ENCODE measurements around the gene MASP2. TPM values are rescaled to one million over a fixed set of nuclear protein-coding genes. Genes with fewer than 3 reads are reported as not detected.

MASP2 gene
- polyA plus RNA-seq, 1 of the 3 experiments (the other 2 are of a cell fraction): not detected

- TF ChIP-seq CTCF (IDR thresholded peaks at IDR 0.05): no peak
- no peak for TF ChIP-seq SMC3 (IDR thresholded peaks at IDR 0.05; ENCODE audit: low read depth, low read length)
- TF ChIP-seq FOSL2 (IDR thresholded peaks at IDR 0.05; ENCODE audit: borderline replicate concordance, low read depth): no peak
- no peak for TF ChIP-seq FOXM1 (IDR thresholded peaks at IDR 0.05; ENCODE audit: low read depth)
- no peak for TF ChIP-seq PBX3 (IDR thresholded peaks at IDR 0.05)
- TF ChIP-seq TEAD4 (IDR thresholded peaks at IDR 0.05; ENCODE audit: borderline replicate concordance, insufficient read depth): no peak
- TF ChIP-seq MEF2A (IDR thresholded peaks at IDR 0.05; ENCODE audit: borderline replicate concordance, low read depth): no peak
- TF ChIP-seq EZH2phosphoT487 (IDR thresholded peaks at IDR 0.05; ENCODE audit: borderline replicate concordance, low read depth): no peak
- no peak for TF ChIP-seq SIN3A (IDR thresholded peaks at IDR 0.05; ENCODE audit: borderline replicate concordance, low read depth, low read length)
- TF ChIP-seq USF2 (IDR thresholded peaks at IDR 0.05; ENCODE audit: borderline replicate concordance, low read depth, low read length): no peak
Observed at GRCh38 chr1:10989095-10989494, 57.9 kb downstream of the MASP2 start (continued).

GRCh38 chr1:10987840-10988417 lies 59.1 kb downstream of the MASP2 start:
- POLR2A ChIA-PET: no interaction called here
- 46% methylated on average over 4 of the region's 4 CpGs for WGBS (ENCODE audit: low lambda C conversion rate)
- TF ChIP-seq RCOR1 (IDR thresholded peaks at IDR 0.05; ENCODE audit: low read length): no peak
- TF ChIP-seq TAF1 (IDR thresholded peaks at IDR 0.05; ENCODE audit: borderline replicate concordance, low read depth, low read length): no peak
- TF ChIP-seq GABPA (IDR thresholded peaks at IDR 0.05; ENCODE audit: low read depth): no peak
- no peak for TF ChIP-seq NRF1 (IDR thresholded peaks at IDR 0.05; ENCODE audit: low read depth, low read length)
- no peak for TF ChIP-seq ZBTB33 (IDR thresholded peaks at IDR 0.05; ENCODE audit: borderline replicate concordance, low read depth)
- TF ChIP-seq YY1 (IDR thresholded peaks at IDR 0.05; ENCODE audit: low read depth): no peak
- no peak for TF ChIP-seq POLR2AphosphoS5 (IDR thresholded peaks at IDR 0.05; ENCODE audit: low read depth, low read length)
- no peak for TF ChIP-seq RAD21 (IDR thresholded peaks at IDR 0.05; ENCODE audit: low read length)
- no peak for TF ChIP-seq CHD2 (IDR thresholded peaks at IDR 0.05; ENCODE audit: low read length, partially characterized antibody)
- TF ChIP-seq EZH2phosphoT487 (IDR thresholded peaks at IDR 0.05; ENCODE audit: borderline replicate concordance, low read depth): no peak
- TF ChIP-seq TCF12 (IDR thresholded peaks at IDR 0.05): no peak
- TF ChIP-seq REST (IDR thresholded peaks at IDR 0.05; ENCODE audit: low read depth, low read length): no peak
- no peak for TF ChIP-seq MAX (IDR thresholded peaks at IDR 0.05; ENCODE audit: low read depth)
- TF ChIP-seq NFIC (IDR thresholded peaks at IDR 0.05; ENCODE audit: borderline replicate concordance): no peak

More at GRCh38 chr1:10987840-10988417, 59.1 kb downstream of the MASP2 start:
- Histone ChIP-seq H3F3A (replicated peaks; ENCODE audit: insufficient read depth) (no peaks in the 10 kb centered on the region), H3K27me3 (ENCODE audit: insufficient read depth) (no peaks in the 10 kb centered on the region), H3K4me1 (ENCODE audit: control insufficient read depth in 1 of 2, insufficient read depth in 2 of 2, low read depth in 1 of 2, low read length in 1 of 2) (no peaks in the 10 kb centered on the region), H4K20me1 (ENCODE audit: insufficient read depth) (no peaks in the 10 kb centered on the region), H3K79me2 (ENCODE audit: insufficient read depth) (no peaks in the 10 kb centered on the region), H3K4me2 (no peak overlapping the region), H3K4me3 (ENCODE audit: low read depth in 2 of 2, low read length in 1 of 2) (no peak overlapping the region), H3K27ac (ENCODE audit: low read depth in 2 of 2, low read length in 1 of 2) (no peak overlapping the region), H3K36me3 (replicated peaks in 1 of 2; ENCODE audit: control insufficient read depth in 1 of 2, insufficient read depth in 2 of 2, low read length in 1 of 2) (no peaks in the 10 kb centered on the region), H3K9ac (no peak overlapping the region), H3K9me3 (no peaks in the 10 kb centered on the region), H3K9me2 (no peaks in the 10 kb centered on the region), H2AFZ (ENCODE audit: low read depth) (no peak overlapping the region)
- CTCF ChIA-PET: interaction anchor here (1.6 kb wide), 1 partner anchor 50 kb away, joined by 5 read pairs; no protein-coding TSS in a partner anchor
- DNase-seq: no peak

Measured in SK-N-SH (cell line).